ENCODE results near the gene ANKMY1.
A peak's percentile ranks its signal among the peaks of the same experiment; 100 is the strongest.

Gene ANKMY1

DNA sequence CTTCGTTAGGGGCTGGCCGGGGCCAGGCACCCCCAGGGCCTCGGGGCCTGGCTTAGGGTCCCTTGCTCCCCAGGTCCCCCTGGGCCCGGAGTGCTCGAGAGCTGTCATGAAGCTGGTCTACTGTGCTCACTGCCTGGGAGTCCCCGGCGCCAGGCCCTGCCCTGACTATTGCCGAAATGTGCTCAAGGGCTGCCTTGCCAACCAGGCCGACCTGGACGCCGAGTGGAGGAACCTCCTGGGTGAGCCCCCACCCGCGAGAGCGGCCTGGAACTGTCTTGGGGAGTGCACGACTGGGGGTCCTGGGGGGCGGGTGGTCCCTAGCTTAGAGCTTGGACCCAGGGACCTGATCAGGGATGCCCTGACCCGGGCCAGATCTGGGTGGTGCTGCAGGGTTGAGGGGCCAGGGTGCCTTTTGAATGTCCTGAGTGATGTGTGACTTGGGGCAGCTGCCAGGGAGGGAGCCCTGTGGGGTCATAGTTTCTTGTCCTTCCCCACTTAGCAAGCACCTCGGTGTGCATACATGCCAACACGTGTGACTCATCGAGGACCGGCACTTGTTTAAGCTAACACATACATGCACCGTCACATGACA is 94.4 kb downstream of the ANKMY1 start:
- TF ChIP-seq, protein P1, sequence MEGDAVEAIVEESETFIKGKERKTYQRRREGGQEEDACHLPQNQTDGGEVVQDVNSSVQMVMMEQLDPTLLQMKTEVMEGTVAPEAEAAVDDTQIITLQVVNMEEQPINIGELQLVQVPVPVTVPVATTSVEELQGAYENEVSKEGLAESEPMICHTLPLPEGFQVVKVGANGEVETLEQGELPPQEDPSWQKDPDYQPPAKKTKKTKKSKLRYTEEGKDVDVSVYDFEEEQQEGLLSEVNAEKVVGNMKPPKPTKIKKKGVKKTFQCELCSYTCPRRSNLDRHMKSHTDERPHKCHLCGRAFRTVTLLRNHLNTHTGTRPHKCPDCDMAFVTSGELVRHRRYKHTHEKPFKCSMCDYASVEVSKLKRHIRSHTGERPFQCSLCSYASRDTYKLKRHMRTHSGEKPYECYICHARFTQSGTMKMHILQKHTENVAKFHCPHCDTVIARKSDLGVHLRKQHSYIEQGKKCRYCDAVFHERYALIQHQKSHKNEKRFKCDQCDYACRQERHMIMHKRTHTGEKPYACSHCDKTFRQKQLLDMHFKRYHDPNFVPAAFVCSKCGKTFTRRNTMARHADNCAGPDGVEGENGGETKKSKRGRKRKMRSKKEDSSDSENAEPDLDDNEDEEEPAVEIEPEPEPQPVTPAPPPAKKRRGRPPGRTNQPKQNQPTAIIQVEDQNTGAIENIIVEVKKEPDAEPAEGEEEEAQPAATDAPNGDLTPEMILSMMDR (IDR thresholded peaks at IDR 0.05; ENCODE audit: low read depth, low read length, missing control alignments): no peak
- peak; percentile 10 for DNase-seq (ENCODE audit: low read depth)
- H3K4me3 ChIP-seq (ENCODE audit: low read depth, low read length): no peak overlapping the region

DNA sequence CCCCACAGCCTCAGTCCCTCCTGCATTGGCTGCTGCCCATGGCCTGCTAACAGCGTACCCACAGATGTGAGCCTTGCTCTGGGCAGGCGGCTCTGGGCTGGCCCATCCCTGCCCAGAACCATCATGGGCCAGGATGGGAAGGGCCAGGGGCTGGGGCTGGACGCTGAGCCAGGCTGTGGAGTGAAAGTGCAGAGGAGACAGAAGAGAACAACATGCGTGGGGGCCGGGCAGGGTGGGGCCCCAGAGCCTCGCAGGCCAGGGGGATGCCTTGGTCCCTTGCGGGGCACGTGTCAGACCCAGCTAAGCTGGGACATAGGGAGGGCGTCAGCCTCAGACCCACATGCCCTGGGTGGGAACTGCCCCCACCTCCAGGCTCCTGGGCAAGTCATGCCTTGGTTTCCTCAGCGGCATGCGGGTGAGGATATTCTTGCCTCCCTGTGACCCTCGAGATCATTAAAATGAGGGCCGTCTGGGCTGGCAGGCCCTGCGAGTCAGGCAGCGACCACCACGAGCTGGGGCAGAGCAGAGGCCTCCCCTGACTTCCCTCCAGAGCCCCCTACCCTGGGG is 95.0 kb downstream of the ANKMY1 start:
- no peak overlapping the region for H3K4me3 ChIP-seq (ENCODE audit: low read depth, low read length)
- DNase-seq (ENCODE audit: low read depth): no peak
- TF ChIP-seq, protein P1 (IDR thresholded peaks at IDR 0.05; ENCODE audit: low read depth, low read length, missing control alignments): no peak

DNA sequence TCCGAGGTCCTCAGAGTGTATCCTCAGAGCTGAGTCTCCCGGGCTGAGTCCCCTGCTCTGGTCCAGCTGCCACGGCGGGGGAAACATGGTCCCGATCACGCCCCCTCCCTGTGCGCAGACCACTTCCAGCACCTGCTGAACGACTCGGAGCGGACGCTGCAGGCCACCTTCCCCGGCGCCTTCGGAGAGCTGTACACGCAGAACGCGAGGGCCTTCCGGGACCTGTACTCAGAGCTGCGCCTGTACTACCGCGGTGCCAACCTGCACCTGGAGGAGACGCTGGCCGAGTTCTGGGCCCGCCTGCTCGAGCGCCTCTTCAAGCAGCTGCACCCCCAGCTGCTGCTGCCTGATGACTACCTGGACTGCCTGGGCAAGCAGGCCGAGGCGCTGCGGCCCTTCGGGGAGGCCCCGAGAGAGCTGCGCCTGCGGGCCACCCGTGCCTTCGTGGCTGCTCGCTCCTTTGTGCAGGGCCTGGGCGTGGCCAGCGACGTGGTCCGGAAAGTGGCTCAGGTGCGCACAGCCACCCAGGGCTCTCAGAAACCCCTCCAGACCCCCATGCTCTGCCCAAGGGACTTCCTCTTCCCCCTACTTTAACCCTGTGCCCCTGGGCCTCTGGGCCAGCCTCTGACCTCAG is 95.6 kb downstream of the ANKMY1 start:
- DNase-seq (ENCODE audit: low read depth): no peak
- H3K4me3 ChIP-seq (ENCODE audit: low read depth, low read length): no peak overlapping the region
- TF ChIP-seq, protein P1 (IDR thresholded peaks at IDR 0.05; ENCODE audit: low read depth, low read length, missing control alignments): no peak

DNA sequence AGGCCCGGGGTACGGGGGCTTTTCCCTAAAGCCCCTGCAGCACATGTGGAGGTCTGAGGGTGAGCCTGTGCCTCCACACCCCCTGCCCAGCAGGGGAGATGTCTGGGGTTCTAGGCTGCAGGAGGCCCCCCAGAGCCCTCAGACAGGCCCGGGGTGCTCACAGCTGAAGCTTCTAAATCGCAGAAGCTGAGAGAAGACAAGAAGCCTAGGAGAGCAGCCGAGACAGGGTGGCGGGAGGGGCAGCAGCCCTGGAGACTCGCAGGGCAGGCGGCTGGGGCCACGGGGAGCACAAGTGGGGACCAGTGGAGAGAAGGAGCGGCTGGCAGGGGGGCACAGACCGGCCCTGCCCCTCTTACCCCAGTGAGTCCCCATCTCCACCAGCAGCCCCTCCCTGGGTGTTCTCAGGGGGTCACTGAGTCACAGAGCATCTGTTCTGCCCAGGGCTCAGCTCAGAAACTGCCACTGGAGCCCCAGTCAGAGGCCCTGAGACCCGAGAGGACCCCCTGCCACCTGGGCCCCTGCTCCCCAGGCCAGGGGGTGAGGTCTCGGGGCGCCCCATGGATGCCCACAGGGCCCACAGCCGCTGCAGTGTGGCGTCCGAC is 96.2 kb downstream of the ANKMY1 start:
- DNase-seq (ENCODE audit: low read depth): no peak
- TF ChIP-seq, protein P1 (IDR thresholded peaks at IDR 0.05; ENCODE audit: low read depth, low read length, missing control alignments): no peak
- H3K4me3 ChIP-seq (ENCODE audit: low read depth, low read length): no peak overlapping the region

DNA sequence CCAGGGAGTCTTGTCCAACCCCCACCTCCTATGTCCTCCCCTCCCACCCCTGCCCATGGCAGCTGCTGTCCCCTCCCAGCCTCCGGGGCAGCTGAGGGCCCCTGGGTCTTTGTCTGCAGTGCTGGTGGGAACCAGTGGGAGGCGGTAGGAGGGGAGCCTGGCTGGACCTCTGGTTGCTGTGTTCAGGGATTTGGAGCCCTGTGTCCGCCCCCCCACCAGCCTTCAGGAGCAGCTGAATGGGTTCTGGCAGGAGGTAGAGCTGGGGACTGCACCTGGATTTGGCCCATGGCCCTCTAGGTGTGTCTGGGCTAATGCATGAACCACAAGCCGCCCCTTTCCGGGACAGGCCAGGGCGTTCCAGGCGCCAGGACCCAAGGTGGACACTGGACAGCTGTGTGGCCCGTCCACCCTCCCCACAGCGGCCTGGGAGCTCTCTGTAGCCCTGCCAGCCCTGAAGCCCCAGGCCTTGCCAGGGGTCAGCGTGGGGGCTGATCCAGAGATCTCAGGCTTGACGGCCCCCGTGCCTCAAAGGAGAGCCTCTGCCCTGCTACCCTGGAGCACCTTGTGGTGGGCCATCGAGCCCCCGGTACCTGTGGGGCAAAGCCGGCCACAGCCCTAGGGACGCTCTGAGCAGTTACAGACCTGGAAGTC is 96.9 kb downstream of the ANKMY1 start:
- TF ChIP-seq, protein P1 (IDR thresholded peaks at IDR 0.05; ENCODE audit: low read depth, low read length, missing control alignments): no peak
- no peak for DNase-seq (ENCODE audit: low read depth)
- no peak overlapping the region for H3K4me3 ChIP-seq (ENCODE audit: low read depth, low read length)

DNA sequence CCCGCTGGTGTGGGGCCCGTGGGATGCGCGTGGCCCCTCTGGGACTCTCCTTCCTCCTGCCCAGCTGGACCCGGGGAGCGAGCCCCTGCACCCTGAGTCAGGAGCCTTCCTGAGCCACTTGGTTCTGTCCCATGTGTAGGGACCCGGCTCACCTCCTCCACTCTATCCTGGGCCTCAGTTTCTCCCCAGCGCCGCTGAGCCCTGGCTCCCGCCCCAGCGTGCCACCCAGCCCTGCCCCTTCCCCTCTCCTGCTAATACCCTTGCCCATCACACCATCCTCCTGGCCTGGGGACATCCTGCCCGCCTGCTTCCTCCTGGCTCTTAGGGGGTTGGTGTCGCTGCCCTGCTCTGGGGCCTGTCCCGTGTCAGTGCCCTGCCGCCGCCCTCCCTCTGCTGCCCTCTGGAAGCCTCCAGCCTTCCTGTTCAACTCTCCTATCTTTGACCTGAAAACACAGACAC is 97.5 kb downstream of the ANKMY1 start:
- H3K4me3 ChIP-seq (ENCODE audit: low read depth, low read length): no peak overlapping the region
- DNase-seq (ENCODE audit: low read depth): no peak
- TF ChIP-seq, protein P1 (IDR thresholded peaks at IDR 0.05; ENCODE audit: low read depth, low read length, missing control alignments): no peak

Measured in GM12864 (cell line).